ENCODE measurements around the gene TP73.

TP73 gene

DNA sequence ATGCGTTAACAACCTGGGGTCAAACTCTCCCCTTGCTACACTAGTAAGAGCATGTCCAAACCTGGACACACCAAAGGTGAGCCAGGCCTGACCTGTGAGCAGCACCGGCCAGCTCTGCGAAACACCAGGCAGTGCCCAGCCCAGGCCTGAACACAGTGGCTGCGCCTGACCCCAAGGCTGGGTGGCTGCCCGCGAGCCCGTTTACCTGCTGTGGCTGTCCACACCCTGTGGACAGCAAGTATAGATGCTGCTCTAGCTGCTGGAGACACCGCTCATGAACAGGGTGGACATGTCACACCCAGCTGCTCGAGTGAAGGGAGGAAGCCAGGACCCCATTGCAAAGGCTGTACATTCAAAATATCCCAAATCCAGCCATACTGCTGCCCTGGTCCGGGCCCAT is 92.3 kb downstream of the TP73 start:
- H3K4me3 ChIP-seq (ENCODE audit: low read depth, low read length), result no peak overlapping the region
- in situ Hi-C loops (cut with HindIII; ENCODE audit: low sequenced_read_pairs), result no loop called here
- TF ChIP-seq, protein P1, sequence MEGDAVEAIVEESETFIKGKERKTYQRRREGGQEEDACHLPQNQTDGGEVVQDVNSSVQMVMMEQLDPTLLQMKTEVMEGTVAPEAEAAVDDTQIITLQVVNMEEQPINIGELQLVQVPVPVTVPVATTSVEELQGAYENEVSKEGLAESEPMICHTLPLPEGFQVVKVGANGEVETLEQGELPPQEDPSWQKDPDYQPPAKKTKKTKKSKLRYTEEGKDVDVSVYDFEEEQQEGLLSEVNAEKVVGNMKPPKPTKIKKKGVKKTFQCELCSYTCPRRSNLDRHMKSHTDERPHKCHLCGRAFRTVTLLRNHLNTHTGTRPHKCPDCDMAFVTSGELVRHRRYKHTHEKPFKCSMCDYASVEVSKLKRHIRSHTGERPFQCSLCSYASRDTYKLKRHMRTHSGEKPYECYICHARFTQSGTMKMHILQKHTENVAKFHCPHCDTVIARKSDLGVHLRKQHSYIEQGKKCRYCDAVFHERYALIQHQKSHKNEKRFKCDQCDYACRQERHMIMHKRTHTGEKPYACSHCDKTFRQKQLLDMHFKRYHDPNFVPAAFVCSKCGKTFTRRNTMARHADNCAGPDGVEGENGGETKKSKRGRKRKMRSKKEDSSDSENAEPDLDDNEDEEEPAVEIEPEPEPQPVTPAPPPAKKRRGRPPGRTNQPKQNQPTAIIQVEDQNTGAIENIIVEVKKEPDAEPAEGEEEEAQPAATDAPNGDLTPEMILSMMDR (IDR thresholded peaks at IDR 0.05; ENCODE audit: low read depth, low read length), result no peak
- DNase-seq (ENCODE audit: low read depth, low spot score), result no peak

DNA sequence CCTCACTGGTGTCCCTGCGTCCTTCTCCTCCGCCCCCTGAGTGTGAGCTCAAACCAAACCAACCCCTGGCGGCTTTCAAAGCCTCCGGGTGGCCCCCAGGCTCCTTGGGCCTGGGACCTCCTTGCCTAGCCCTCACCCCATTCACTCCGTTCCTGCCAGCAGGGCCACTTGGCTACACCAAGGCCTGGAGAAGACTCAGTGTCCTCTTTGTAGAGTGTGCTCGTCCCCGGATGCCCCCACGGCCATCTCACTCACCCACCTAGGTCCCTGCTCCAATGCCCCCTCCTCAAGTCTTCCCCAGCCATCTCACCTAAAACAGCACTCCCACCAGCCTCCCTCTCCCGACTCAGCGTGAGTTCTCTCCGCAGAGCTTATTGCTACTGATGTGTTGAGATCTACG is 92.8 kb downstream of the TP73 start:
- no peak overlapping the region for H3K4me3 ChIP-seq (ENCODE audit: low read depth, low read length)
- TF ChIP-seq, protein P1 (IDR thresholded peaks at IDR 0.05; ENCODE audit: low read depth, low read length), result no peak
- in situ Hi-C loops (cut with HindIII; ENCODE audit: low sequenced_read_pairs), result no loop called here
- no peak for DNase-seq (ENCODE audit: low read depth, low spot score)

DNA sequence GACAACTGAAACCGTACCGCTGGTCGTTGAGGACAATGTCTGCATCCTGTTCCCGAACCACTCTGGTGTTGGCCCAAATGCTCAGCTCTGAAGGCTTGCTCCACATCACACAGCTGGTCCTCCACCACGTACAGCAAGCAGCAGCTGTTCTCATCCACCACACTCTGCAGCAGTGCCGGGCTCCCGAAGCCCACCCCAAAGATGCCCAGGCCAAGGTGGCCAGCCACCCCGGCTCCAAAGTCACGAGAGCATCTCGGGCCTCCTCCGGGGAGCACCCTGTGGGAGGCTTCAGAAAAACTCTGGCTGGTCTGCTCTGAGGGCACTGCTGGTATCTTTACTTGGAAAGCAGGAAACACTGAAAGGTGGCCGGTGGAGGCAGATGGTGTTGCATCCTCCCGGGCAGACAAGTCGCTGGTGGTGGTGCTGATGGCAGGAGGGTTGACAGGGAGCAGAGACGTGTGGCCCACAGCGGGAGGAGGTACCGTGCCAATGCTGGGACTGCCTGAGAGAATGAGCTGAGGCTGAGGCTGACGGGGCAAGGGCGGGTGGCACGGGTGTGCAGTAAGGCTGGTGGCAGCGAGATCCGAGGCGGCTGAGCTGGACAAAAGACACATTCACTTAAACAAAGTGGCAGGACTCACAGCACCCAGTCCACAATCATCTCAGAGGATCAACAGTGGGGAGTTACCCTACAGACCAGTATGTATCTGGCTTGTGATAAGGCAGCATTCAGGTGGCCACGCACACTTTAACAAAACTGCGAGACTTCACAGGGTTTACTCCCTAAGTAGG is 93.5 kb downstream of the TP73 start:
- no peak overlapping the region for H3K4me3 ChIP-seq (ENCODE audit: low read depth, low read length)
- TF ChIP-seq, protein P1 (IDR thresholded peaks at IDR 0.05; ENCODE audit: low read depth, low read length), result no peak
- in situ Hi-C loops (cut with HindIII; ENCODE audit: low sequenced_read_pairs), result no loop called here
- DNase-seq (ENCODE audit: low read depth, low spot score), result no peak

DNA sequence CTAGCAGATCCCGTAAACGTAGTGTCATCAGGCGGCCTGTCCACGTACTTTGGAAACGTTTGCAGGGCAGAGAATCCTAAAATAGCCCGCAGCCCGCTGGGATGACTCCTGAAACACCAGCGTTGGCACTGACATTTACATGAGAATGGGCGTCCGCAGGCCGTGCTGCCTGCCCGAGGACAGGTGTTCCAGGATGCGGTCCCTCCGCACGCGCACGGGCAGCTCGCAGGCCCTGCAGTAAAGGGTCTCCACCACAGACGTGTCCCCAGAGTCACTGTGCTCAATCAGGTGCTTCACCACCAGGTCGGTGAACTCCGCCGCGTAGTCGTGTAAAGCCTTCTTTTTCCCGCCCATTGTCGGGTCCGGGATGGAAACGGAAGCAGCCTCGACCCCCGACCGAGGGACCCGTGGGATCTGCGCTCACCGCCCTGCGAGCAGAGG is 94.1 kb downstream of the TP73 start:
- no peak for DNase-seq (ENCODE audit: low read depth, low spot score)
- H3K4me3 ChIP-seq (ENCODE audit: low read depth, low read length), result peak overlapping the region; percentile 60
- TF ChIP-seq, protein P1 (IDR thresholded peaks at IDR 0.05; ENCODE audit: low read depth, low read length), result no peak
- in situ Hi-C loops (cut with HindIII; ENCODE audit: low sequenced_read_pairs), result no loop called here

DNA sequence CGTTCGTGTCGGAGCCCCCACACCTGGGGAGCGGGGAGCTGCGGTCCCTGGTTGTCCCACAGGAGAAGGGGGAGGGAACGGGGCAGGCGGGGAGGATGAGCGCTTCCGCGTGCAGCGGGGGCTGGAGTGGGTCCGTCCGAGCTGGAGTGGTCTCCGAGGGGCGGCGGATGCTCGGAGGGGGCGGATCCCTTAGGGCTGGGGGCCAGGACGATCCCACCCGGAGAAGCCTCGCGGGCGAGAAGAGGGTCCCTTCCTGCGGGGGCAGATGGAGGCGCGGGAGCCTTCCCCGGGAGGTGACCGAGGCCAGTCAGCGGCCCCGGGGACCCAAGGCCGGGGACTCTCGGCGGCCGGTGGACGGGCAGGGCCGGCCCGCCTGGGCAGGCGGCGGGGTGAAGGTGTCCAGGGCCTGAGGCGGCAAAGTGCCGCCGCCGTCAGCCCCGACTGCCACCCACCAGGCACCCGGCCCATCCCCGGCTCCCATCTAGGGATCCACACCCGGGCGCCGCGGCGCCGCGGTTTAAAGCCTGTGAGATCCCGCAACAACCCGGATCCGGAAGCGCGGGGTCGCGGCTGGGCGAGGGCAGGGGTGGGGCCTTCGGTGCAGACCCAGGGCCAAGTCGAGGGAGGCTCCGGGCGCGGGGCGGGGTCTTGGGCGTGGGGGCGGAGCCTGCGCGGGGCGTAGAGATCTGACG is 94.7 kb downstream of the TP73 start:
- H3K4me3 ChIP-seq (ENCODE audit: low read depth, low read length), result peak overlapping the region; percentile 60
- TF ChIP-seq, protein P1 (IDR thresholded peaks at IDR 0.05; ENCODE audit: low read depth, low read length), result no peak
- in situ Hi-C loops (cut with HindIII; ENCODE audit: low sequenced_read_pairs), result no loop called here

DNA sequence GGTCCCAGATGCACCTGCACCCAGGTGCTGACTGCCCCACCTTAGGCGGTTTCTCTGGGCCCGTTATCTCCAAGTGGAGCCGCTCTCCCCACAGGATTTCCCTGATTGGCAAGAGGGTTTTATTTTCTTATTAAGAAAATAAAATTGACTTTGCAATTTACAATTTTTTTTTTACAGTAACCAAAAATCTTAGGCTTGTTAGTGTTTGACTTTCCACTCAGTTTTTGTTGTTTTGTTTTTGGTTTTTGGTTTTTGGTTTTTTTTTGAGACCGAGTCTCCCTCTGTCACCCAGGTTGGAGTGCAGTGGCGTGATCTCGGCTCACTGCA is 95.2 kb downstream of the TP73 start:
- H3K4me3 ChIP-seq (ENCODE audit: low read depth, low read length), result peak overlapping the region; percentile 60
- in situ Hi-C loops (cut with HindIII; ENCODE audit: low sequenced_read_pairs), result no loop called here
- TF ChIP-seq, protein P1 (IDR thresholded peaks at IDR 0.05; ENCODE audit: low read depth, low read length), result no peak

More for the DNA sequence above, 94.7 kb downstream of the TP73 start:
- peak; percentile 75 for DNase-seq (ENCODE audit: low read depth, low spot score)

More for the DNA sequence above, 95.2 kb downstream of the TP73 start:
- DNase-seq (ENCODE audit: low read depth, low spot score), result no peak
